Cerebellar cortex (tissue), 1 donor: ENCODE measurements around the gene ZNF529.
"Not testable (repeated sequence)": the region's sequence is repeated elsewhere in the genome, so short reads cannot be mapped to it uniquely, and the experiment has no call there.

Source experiments
- DNase-seq: peaks from one replicate; pipeline ENCODE4 v3.0.0-alpha.2; 2015; ENCODE audit warnings: low spot score

Gene ZNF529

DNA sequence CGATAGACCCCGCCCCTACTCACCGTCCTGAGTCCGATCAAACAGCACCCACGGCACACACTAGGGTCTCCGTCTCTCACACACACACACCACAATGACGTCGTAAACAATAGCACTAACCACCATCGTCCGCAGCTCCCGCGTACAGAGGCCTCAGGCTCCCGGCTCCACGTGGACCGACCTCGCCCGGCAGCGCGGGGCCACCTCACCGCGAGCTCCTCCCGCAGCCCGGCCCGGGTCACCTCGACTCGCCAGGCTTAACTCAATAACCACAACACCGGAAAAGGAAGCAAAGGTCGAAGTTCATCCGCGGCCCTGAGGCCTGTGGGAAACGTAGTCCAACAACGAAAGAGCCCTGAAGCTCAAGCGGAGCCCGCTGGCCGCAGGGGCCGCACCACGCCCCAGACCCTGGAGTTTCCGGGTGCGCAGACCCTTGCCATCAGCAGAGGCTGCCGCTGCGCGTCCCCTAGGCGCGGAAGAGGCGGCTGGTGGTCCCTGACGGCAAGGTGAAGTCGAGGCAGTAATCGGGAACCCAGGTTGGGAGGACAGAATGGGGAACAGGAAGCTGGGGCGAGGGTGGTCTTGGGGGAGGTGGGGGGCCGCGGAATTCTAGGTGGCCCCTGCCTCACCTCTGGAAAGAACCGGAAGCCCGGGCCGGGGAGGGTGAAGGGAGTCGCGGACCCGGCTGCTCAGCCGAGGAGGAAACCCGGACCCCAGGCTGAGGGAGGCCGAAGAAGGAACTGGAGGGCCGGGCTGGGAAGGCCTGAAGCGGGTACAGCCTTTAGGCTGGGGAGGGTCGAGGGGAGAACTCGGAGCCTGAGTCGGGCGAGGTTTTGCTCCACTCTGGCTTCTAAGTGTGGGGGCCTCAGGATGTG, at the start of gene ZNF529:
TSS of gene ZNF529 (minus strand) at position 273 of the 875 bp plus-strand sequence. CDS start 946 bp downstream, outside the sequence.
- peak; percentile 97 for DNase-seq

GRCh38 chr19:36605877-36606478, 32.9 kb upstream of the ZNF529 start:
- peak; percentile 44 for DNase-seq

DNA sequence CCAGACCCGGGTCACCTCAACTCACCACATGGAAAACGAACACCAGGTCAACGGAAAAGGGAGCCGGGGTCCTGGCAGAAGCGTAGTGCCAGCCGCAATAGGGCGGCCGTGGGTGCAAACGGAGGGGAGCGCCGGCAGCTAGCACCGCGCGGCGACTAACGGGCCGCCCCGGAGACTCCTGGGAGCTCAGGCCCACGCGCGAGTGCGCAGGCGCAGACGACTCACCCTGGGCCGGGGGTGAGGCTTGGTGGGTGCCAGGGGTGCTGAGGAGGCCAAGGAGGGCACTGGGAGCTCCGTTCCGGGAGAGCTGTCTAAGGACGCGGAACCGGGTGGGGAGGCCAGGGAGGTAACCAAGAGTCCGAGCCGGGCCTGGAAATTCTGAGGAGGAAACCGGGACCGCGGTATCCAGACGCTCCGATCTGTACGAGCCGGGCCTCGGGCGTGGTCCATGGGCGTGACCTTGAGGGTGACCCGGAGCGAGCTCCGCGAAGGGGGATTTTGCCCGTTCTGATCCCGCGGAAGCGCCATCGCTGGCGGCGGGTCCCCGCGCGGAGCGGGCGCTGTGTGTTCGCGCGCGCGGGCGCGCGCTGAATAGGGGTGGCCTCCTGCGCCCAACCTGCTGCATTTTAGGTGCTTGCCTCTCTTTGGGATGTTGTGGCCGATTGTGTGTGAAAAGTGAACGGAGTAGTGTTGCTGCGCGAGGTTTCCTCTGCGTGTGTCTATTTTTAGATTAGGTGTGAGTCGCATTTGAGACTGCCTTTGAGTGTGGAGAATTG, 32.2 kb upstream of the ZNF529 start, which contains the start of gene ZNF382:
TSS of gene ZNF382 (plus strand) at position 213 of the 776 bp plus-strand sequence. CDS start 4,602 bp downstream, outside the sequence.
- peak; percentile 69 for DNase-seq

GRCh38 chr19:36604656-36605100, 31.6 kb upstream of the ZNF529 start:
- peak; percentile 44 for DNase-seq

- DNase-seq = not testable (repeated sequence)
These were observed 29.6 kb upstream of the ZNF529 start for GRCh38 chr19:36602681-36603080.

DNA sequence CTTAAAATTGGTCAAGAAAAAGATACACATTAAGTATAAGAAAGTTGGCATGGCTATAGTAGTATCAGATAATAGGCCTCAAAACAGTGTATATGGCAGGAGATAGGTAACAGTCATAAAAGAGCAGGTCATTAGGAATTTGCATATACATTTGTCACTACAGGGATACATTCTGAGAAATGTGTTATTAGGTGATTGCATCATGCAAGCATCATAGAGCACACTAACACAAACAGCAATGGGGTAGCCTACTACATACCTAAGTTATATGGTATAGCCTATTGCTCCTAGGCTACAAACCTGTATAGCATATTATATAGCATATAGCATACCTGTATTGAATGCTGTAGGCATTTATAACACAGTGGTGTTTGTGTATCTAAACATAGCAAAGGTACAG, 6.2 kb upstream of the ZNF529 start:
- DNase-seq = no peak

DNA sequence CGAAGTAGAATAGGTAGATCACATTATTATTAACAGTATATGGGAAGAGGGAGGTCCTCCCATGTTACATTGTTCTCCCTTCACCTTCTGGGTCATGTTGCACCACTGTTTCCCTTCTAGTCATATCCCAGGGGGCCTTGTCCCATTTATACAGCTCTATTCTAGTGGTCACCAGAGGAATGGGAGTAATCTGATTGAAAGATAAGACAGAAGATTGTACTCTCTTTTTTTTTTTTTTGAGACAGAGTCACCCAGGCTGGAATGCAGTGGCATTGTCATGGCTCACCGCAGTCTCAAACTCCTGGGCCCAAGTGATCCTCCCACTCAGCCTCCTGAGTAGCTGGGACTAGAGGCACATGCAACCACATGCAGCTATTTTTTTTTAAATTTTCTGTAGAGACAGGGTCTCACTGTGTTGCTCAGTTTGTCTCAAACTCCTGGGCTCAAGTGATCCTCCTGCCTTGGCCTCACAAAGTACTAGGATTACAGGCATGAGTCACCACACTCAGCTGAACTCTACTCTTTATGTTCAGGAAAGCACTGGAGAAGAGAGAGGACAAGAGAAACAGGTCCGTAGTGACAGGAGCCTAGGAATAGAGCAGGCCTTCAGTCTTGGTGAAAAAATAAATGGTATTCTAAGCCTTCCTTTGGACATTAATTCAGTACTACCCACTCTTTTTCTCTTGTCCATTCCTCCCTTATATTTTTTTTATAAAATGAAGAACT, 4.3 kb upstream of the ZNF529 start:
- no peak for DNase-seq

DNA sequence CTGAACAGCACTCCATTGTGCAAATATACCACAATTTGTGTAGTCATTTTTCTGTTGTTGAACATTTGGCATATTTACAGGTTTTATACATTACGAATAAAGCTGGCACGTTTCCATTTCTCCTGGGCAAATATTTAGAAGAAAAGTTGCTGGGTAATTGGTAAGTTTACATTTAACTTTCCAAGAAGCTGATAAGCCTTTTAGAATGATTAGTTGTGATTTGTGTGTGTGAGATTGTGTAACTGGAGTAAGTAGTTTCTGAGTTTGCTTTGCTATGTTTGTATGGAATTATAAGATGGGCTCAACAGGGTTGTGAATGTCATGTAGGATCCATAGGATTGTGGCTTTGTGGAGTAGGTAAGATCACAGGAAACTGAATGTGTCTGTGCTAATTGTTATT, 1.6 kb upstream of the ZNF529 start:
- DNase-seq = peak; percentile 3

GRCh38 chr19:36573895-36574720, 1.0 kb upstream of the ZNF529 start:
- peak; percentile 21 for DNase-seq

DNA sequence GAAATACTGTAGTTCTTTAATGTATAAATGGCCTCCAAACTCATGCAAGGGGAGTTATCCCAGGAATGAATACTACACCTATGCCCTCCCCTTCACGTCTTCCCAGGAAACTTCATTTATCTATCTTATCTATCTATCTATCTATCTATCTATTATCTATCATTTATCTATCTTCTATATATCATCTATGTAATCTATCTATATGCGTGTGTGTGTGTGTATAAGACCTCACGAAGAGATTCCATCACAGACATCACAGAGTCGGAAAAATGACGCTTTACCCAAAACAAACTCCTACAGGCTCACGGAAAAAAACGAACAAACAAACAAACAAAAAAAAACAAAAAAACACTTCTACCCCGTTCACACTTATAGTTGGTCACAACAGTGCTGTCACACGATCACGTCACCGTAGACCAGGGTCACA, 486 bp downstream of the ZNF529 start:
- DNase-seq = no peak

DNA sequence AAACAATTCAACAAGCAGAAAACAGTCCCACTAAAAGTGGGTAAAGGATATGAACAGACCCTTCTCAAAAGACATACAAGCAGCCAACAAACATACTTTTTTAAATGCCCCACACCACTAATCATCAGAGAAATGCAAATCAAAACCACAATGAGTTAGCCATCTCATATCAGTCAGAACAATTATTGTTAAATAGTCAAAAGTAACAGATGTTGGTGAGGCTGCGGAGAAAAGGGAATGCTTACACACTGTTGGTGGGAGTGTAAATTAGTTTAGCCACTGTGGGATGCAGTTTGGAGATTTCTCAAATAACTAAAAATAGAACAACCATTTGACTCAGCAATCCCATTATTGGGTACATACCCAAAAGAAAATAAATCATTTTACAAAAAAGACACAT, 8.7 kb downstream of the ZNF529 start:
- DNase-seq = no peak

DNA sequence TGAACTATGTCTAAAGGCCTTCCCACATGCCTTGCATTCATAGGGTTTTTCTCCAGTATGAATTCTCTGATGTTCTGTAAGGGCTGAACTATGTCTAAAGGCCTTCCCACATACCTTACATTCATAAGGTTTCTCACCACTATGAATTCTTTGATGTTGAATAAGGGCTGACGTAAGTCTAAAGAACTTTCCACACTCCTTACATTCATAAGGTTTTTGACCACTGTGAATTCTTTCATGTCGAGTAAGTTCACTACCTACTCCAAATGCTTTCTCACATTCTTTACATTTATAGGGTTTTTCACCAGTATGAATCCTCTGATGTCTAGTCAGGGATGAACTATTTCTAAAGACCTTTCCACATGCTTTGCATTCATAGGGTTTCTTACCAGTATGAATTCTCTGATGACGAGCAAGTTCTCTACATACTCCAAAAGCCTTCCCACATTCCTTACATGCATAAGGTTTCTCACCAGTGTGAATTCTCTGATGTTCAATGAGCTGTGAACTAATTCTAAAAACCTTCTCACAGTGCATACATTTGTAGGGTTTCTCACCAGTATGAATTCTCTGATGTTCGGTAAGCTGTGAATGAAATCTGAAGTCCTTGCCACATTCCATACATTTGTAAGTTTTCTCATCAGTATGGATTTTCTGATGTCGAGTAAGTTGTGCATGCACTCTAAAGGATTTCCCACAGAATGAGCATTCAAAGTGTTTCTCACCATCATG, 25.9 kb downstream of the ZNF529 start:
- DNase-seq = peak; percentile 12

- DNase-seq = no peak
These were observed 44.1 kb downstream of the ZNF529 start for GRCh38 chr19:36528921-36529518.

DNA sequence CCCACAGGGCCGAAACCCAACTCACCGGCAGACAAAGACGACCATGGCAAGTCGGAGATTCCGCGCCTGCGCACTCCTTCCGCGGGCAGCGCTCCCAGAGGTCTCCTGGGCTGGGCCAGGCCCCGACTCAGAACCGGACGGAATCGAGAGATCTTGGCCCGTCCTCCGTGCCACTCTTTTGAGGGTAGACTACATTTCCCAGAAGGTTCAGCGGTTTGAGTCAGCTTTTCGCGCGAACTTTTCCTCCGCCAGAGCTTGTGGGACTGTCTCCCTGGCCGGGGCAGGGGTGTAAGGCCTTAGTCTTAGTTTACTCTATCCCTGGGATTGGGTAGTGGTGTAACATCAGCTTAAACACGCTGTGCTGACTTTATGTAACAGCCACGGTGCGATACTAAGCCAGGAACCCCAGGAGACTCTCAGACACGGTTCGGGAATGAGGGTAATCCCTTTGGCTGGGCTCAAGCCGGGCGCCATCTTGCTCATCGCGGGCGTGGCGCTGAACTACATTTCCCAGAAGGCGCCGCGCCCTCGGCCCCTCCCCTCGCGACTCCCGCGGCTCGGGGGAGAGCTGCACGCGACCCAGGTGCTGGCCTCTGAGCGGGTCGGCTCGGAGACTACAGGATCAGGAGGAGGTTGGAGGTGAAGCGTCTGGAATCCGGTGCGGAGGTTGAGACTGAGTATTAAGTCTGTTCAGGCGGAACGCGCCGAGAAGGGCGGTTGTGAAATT, 44.7 kb downstream of the ZNF529 start, which contains the start of gene ZNF260:
TSS of gene ZNF260 (minus strand) at position 78 of the 727 bp plus-strand sequence. CDS start 13,033 bp downstream, outside the sequence.
- peak; percentile 99 for DNase-seq

DNA sequence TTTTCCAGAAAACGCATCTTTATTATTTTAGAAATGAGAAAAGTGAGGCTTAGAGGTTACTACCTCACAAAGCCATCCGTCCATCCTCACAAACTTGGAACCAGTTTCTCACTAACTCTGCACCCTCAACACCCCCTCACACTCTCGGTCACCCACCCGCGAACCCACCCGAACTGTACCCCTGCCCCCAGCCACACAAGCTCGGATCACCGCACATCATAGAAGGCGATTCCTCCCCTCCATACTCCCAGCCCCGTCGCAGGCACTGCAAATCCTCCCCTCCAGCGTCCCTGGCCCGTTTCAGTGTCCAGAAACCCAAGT, 45.3 kb downstream of the ZNF529 start:
- no peak for DNase-seq

DNA sequence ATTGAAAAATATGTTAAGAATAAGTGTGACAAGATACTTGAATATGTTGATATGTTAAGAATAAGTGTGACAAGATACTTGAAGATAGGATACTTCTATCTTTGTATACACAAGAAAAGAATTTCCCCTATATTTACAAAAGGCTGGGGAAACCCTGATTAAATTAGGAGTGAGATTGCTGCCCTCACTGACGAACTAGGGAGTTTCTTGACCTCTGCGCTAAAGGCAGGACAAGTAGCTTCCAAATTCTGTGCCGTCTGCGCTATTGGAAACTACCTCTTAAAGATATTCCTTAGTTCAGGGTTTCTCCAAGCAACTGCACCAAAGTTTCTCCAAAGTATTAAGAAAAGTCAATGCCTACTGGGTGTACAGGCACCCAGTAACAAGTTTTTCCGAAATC, 45.8 kb downstream of the ZNF529 start:
- no peak for DNase-seq

DNA sequence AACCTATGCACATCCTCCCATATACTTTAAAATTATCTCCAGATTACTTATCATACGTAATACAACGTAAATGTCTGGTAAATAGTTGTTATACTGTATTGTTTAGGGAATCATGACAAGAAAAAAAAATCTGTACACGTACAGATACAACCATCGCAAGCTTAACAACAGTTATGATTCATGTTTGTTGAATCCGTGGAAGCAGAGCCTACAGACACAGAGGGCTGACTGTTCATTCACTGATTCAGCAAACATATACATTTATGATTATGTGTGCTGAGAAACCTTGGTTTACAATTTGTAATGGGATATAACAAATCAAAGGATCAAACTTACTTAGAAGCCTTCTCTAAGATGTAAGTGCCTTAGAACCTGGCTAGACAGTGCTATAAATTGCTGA, 46.5 kb downstream of the ZNF529 start:
- no peak for DNase-seq

- DNase-seq = no peak
These were observed 48.5 kb downstream of the ZNF529 start for GRCh38 chr19:36524617-36525016.
